ENCODE measurements around the gene C22orf15.

C22orf15 gene

DNA sequence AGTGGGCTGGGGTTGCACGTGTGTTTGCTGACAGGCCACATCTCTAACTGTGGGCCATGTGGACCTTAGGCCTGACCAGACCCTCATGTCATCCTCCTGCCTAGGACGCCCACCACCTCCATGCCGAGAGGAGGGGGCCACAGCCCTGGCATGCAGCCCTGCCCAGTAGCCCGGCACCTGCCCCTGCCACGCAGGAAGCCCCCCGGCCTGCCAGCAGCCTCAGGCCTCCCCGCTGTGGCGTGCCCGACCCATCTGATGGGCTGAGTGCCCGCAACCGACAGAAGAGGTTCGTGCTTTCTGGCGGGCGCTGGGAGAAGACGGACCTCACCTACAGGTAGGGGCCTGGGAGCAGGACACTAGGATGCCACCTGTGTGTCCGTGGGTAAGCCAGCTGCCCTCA lies 16.3 kb downstream of the C22orf15 start:
- Histone ChIP-seq H3K9me3 (no peaks in the 10 kb centered on the region), H4K20me1 (peaks cover 6% of the 10 kb centered on the region), H3K27me3 (no peaks in the 10 kb centered on the region), H3K9ac (no peak overlapping the region), H3K4me2 (no peak overlapping the region), H3K27ac (no peak overlapping the region), H3K4me3 (no peak overlapping the region), H3K4me1 (peaks cover 78% of the 10 kb centered on the region), H3K36me3 (peaks cover 52% of the 10 kb centered on the region)
- TF ChIP-seq Cebpa-rat (IDR thresholded peaks at IDR 0.05) = no peak

DNA sequence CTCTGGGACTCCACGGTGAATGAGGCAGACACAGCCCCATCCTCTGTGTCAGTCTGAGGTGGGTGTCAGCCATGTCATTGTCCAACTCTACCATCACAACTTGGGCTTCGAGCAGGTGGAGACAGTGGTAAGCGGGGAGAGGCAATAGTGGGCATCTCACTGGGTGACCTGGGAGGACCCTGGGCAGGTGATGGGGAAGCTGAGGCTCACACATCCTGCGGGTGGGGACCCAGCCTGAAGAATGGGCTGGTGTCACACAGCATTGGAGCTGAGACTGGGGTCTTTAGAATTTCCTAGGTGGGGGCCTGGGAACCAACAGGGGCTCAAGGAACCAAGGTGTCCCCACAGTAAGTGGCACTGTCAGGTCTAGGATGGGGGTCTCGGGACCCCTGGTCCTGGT lies 16.9 kb downstream of the C22orf15 start:
- Histone ChIP-seq H3K4me3 (no peak overlapping the region), H3K36me3 (peaks cover 52% of the 10 kb centered on the region), H4K20me1 (peaks cover 6% of the 10 kb centered on the region), H3K9me3 (no peaks in the 10 kb centered on the region), H3K4me1 (peaks cover 78% of the 10 kb centered on the region), H3K9ac (no peak overlapping the region), H3K27ac (no peak overlapping the region), H3K27me3 (no peaks in the 10 kb centered on the region), H3K4me2 (no peak overlapping the region)
- TF ChIP-seq Cebpa-rat (IDR thresholded peaks at IDR 0.05) = no peak

- no peak overlapping the region for H3K27ac ChIP-seq
Observed at GRCh38 chr22:23780146-23780748, 17.5 kb downstream of the C22orf15 start.

GRCh38 chr22:23781065-23781464 lies 18.3 kb downstream of the C22orf15 start:
- peaks cover 78% of the 10 kb centered on the region for H3K4me1 ChIP-seq
- no peaks in the 10 kb centered on the region for H3K9me3 ChIP-seq
- H3K4me2 ChIP-seq = no peak overlapping the region
- no peaks in the 10 kb centered on the region for H3K27me3 ChIP-seq
- no peak overlapping the region for H3K4me3 ChIP-seq
- H4K20me1 ChIP-seq = peaks cover 4% of the 10 kb centered on the region
- peak overlapping the region; percentile 30; the same call in 1 of the 2 replicates for H3K27ac ChIP-seq
- H3K9ac ChIP-seq = peak overlapping the region; percentile 6; the same call in 1 of the 2 replicates
- TF ChIP-seq Cebpa-rat (IDR thresholded peaks at IDR 0.05) = no peak
- peaks cover 52% of the 10 kb centered on the region for H3K36me3 ChIP-seq

More at GRCh38 chr22:23780146-23780748, 17.5 kb downstream of the C22orf15 start:
- no peak for TF ChIP-seq Cebpa-rat (IDR thresholded peaks at IDR 0.05)
- Histone ChIP-seq H3K36me3 (peaks cover 52% of the 10 kb centered on the region), H3K27me3 (no peaks in the 10 kb centered on the region), H4K20me1 (peaks cover 6% of the 10 kb centered on the region), H3K9ac (no peak overlapping the region), H3K4me3 (no peak overlapping the region), H3K4me2 (no peak overlapping the region), H3K9me3 (no peaks in the 10 kb centered on the region), H3K4me1 (peaks cover 78% of the 10 kb centered on the region)

DNA sequence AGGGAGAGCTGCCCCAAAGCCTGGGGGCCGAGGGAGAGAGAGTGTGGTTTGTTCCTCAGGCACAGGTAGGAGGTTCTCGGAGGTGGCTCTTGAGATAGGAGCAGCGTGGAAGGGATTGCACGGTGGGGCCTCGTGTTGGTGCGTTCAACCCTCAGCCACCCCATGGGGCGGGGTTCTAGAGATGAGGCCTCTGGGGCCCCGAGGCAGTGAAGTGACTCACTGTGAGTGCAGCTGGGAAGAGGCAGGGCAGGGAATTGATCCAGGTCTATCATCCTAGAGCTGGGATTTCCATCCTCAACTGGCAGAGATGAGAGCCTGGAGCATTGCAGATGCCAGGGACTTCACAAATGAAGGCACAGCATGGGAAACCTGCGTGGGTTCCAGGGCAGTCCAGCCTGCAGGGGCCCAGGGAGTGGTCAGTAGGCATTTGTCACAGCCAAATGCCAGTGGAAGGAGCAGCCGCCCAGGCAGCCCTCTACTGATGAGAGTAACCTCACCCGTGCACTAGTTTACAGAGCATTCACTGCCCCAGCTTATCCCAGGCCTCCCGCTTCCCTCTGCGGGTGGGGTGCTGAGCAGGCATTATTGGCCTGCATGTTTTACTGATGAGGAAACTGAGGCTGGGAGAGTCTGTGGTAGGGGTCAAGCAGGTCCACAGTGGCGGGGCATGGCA lies 18.9 kb downstream of the C22orf15 start:
- TF ChIP-seq Cebpa-rat (IDR thresholded peaks at IDR 0.05) = no peak
- H3K27me3 ChIP-seq = no peaks in the 10 kb centered on the region
- 0 out of 2 replicates have a peak overlapping the region, but pooled peaks have one; percentile 84 for H3K4me2 ChIP-seq
- H4K20me1 ChIP-seq = no peaks in the 10 kb centered on the region
- peak overlapping the region; percentile 100 for H3K27ac ChIP-seq
- H3K9me3 ChIP-seq = no peaks in the 10 kb centered on the region
- no peak overlapping the region for H3K4me3 ChIP-seq
- peak overlapping the region; percentile 6; the same call in 1 of the 2 replicates for H3K9ac ChIP-seq
- peaks cover 78% of the 10 kb centered on the region for H3K4me1 ChIP-seq
- H3K36me3 ChIP-seq = peaks cover 52% of the 10 kb centered on the region

- H3K27me3 ChIP-seq = no peaks in the 10 kb centered on the region
- H3K4me3 ChIP-seq = no peak overlapping the region
- H3K9ac ChIP-seq = 0 out of 2 replicates have a peak overlapping the region, but pooled peaks have one; percentile 52
- no peaks in the 10 kb centered on the region for H3K9me3 ChIP-seq
- H3K36me3 ChIP-seq = peaks cover 52% of the 10 kb centered on the region
- no peak for TF ChIP-seq Cebpa-rat (IDR thresholded peaks at IDR 0.05)
- peaks cover under 1% of the 10 kb centered on the region; the same call in 1 of the 2 replicates for H4K20me1 ChIP-seq
- H3K27ac ChIP-seq = peak overlapping the region; percentile 100
- peaks cover 72% of the 10 kb centered on the region for H3K4me1 ChIP-seq
- 0 out of 2 replicates have a peak overlapping the region, but pooled peaks have one; percentile 84 for H3K4me2 ChIP-seq
Observed at GRCh38 chr22:23782252-23782651, 19.5 kb downstream of the C22orf15 start.

- peaks cover 52% of the 10 kb centered on the region for H3K36me3 ChIP-seq
- H3K9ac ChIP-seq = peak overlapping the region; percentile 52
- peaks cover 5% of the 10 kb centered on the region for H4K20me1 ChIP-seq
Observed at GRCh38 chr22:23782703-23783102, 19.9 kb downstream of the C22orf15 start.

GRCh38 chr22:23783265-23784150 lies 20.7 kb downstream of the C22orf15 start:
- Histone ChIP-seq H3K4me2 (peak overlapping the region; percentile 84), H3K36me3 (peaks cover 55% of the 10 kb centered on the region)

More at GRCh38 chr22:23782703-23783102, 19.9 kb downstream of the C22orf15 start:
- peak overlapping the region; percentile 100 for H3K27ac ChIP-seq
- H3K27me3 ChIP-seq = no peaks in the 10 kb centered on the region
- peak overlapping the region; percentile 84 for H3K4me2 ChIP-seq
- H3K9me3 ChIP-seq = no peaks in the 10 kb centered on the region
- no peak for TF ChIP-seq Cebpa-rat (IDR thresholded peaks at IDR 0.05)
- H3K4me3 ChIP-seq = no peak overlapping the region
- H3K4me1 ChIP-seq = peaks cover 68% of the 10 kb centered on the region

DNA sequence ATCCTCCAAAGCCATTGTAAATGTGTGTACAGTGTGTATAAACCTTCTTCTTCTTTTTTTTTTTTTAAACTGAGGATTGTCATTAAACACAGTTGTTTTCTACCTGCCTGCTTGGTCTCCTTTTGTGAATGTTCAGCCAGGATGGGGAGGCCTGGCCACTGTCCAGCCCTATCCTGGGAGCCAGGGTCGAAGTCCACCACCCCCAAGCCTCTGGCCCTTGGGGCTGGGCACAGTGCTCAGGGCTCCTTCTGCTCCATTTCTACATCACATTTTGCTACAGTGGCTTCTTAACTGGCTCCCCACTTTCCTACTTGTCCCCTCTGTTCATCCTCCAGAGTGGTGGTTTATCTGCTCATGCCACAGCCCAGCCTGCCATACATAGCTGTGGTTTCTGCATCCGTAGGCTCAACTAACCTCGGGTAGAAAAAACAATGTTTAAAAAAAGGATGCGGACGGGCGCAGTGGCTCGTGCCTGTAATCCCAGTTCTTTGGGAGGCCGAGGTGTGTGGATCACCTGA lies 21.5 kb downstream of the C22orf15 start:
- peak overlapping the region; percentile 100 for H3K27ac ChIP-seq
- peaks cover 21% of the 10 kb centered on the region for H4K20me1 ChIP-seq
- H3K27me3 ChIP-seq = no peaks in the 10 kb centered on the region
- H3K9ac ChIP-seq = peak overlapping the region; percentile 52
- peaks cover 74% of the 10 kb centered on the region for H3K4me1 ChIP-seq
- H3K9me3 ChIP-seq = no peaks in the 10 kb centered on the region
- no peak for TF ChIP-seq Cebpa-rat (IDR thresholded peaks at IDR 0.05)
- peak overlapping the region; percentile 38; the same call in 1 of the 2 replicates for H3K4me3 ChIP-seq
- H3K36me3 ChIP-seq = peaks cover 56% of the 10 kb centered on the region
- peak overlapping the region; percentile 84 for H3K4me2 ChIP-seq

More at GRCh38 chr22:23783265-23784150, 20.7 kb downstream of the C22orf15 start:
- Histone ChIP-seq H3K9ac (peak overlapping the region; percentile 52), H3K9me3 (no peaks in the 10 kb centered on the region), H4K20me1 (peaks cover 13% of the 10 kb centered on the region), H3K27me3 (no peaks in the 10 kb centered on the region), H3K4me3 (0 out of 2 replicates have a peak overlapping the region, but pooled peaks have one; percentile 38), H3K4me1 (peaks cover 68% of the 10 kb centered on the region), H3K27ac (peak overlapping the region; percentile 100)
- no peak for TF ChIP-seq Cebpa-rat (IDR thresholded peaks at IDR 0.05)

All from BLaER1 (cell line).